HepG2 (cell line): ENCODE results near the gene OR6S1. TPM values are rescaled to one million over a fixed set of nuclear protein-coding genes. Genes with fewer than 3 reads are reported as not detected.
A peak's percentile ranks its signal among the peaks of the same experiment; 100 is the strongest.

Experiments
- DR1 ChIP-seq: sonication (generic); formaldehyde crosslinking; IDR thresholded peaks from 2 replicates; pipeline ENCODE4 v1.8.0; 2021; ENCODE audit warnings: mild to moderate bottlenecking, missing genetic modification reagents, inconsistent platforms
- HES4 ChIP-seq: sonication (generic); formaldehyde crosslinking; IDR thresholded peaks from 2 replicates; pipeline ENCODE4 v1.9.0; 2021; ENCODE audit warnings: mild to moderate bottlenecking, missing genetic modification reagents, borderline replicate concordance
- KDM2A ChIP-seq: sonication (generic); formaldehyde crosslinking; IDR thresholded peaks from 2 replicates; pipeline ENCODE4 v1.4.0; 2020; ENCODE audit warnings: low read depth, missing genetic modification reagents, borderline replicate concordance
- MXD4 ChIP-seq: IDR thresholded peaks from 2 replicates; pipeline ENCODE4 v1.6.1; 2016; ENCODE audit warnings: mild to moderate bottlenecking, missing biosample characterization, missing genetic modification reagents
- NCOR1 ChIP-seq: fragments of 200-600 bp; sonication (generic); IDR thresholded peaks from 2 replicates; pipeline ENCODE4 v1.7.0; 2017; ENCODE audit warnings: antibody characterized with exemption, low read length, borderline replicate concordance
- NFYB ChIP-seq: sonication (generic); formaldehyde crosslinking; IDR thresholded peaks from 2 replicates; pipeline ENCODE4 v1.4.0; 2020; ENCODE audit warnings: missing genetic modification reagents
- PITX1 ChIP-seq: sonication (generic); formaldehyde crosslinking; IDR thresholded peaks from 2 replicates; pipeline ENCODE4 v1.5.1; 2020; ENCODE audit warnings: mild to moderate bottlenecking, missing genetic modification reagents
- RELA ChIP-seq: sonication (generic); formaldehyde crosslinking; IDR thresholded peaks from 2 replicates; pipeline ENCODE4 v1.4.0; 2020; ENCODE audit warnings: missing genetic modification reagents
- SAP130 ChIP-seq: IDR thresholded peaks from 2 replicates; pipeline ENCODE4 v1.6.1; 2016; ENCODE audit warnings: low read depth
- STAT5B ChIP-seq: sonication (generic); formaldehyde crosslinking; IDR thresholded peaks from 2 replicates; pipeline ENCODE4 v1.4.0; 2020; ENCODE audit warnings: missing genetic modification reagents
- ZMYM2 ChIP-seq: sonication (generic); formaldehyde crosslinking; IDR thresholded peaks from 2 replicates; pipeline ENCODE4 v1.8.0; 2022; ENCODE audit warnings: mild to moderate bottlenecking, missing genetic modification reagents
- ZNF446 ChIP-seq: sonication (generic); formaldehyde crosslinking; IDR thresholded peaks from 2 replicates; pipeline ENCODE4 v1.5.0; 2020; ENCODE audit warnings: mild to moderate bottlenecking, missing genetic modification reagents
- ZNF749 ChIP-seq: sonication (generic); formaldehyde crosslinking; IDR thresholded peaks from 2 replicates; pipeline ENCODE4 v1.8.0; 2022; ENCODE audit warnings: mild to moderate bottlenecking, missing genetic modification reagents, moderate library complexity, borderline replicate concordance
- ZNF83 ChIP-seq: sonication (generic); formaldehyde crosslinking; IDR thresholded peaks from 2 replicates; pipeline ENCODE4 v1.4.0; 2020; ENCODE audit warnings: missing genetic modification reagents, mild to moderate bottlenecking, borderline replicate concordance
- ZNF850 ChIP-seq: sonication (generic); formaldehyde crosslinking; conservative IDR thresholded peaks from 2 replicates; pipeline ENCODE4 v1.9.0; 2021; ENCODE audit warnings: mild to moderate bottlenecking, missing genetic modification reagents
- polyA plus RNA-seq, 8 experiments: library from polyadenylated mRNA; depleted of rRNA in 3 of 8; stranded (reverse) in 7 of 8; unstranded in 1 of 8; fragments of >200 nt; fragmentation: Illumina TruSeq in 4 of 8; extraction: Trizol in 4 of 8; gene quantifications; 2 replicates each; pipeline versions ENCODE4 v1.2.1 to v1.2.3, GENCODE V29; 2011 to 2016; ENCODE audit warnings: low read depth in 4 of 8, missing spikeins in 1 of 8, mixed read lengths in 1 of 8; ENCODE audit not compliant: insufficient read depth in 1 of 8
- total RNA-seq, 5 experiments: library from RNA; depleted of rRNA; stranded (reverse); fragments of >200 nt; fragmentation: Illumina TruSeq; extraction: Trizol; gene quantifications; 2 replicates each; pipeline ENCODE4 v1.2.3, GENCODE V29; 2016; ENCODE audit warnings: low read depth in 1 of 5
- TF ChIP-seq, protein P1 (sequence below): sonication (generic); formaldehyde crosslinking; IDR thresholded peaks from 2 replicates; pipeline ENCODE4 v1.5.0; 2020; ENCODE audit warnings: mild to moderate bottlenecking, missing genetic modification reagents, borderline replicate concordance
- TF ChIP-seq, protein P2 (sequence below): sonication (generic); formaldehyde crosslinking; IDR thresholded peaks from 2 replicates; pipeline ENCODE4 v1.5.1; 2020; ENCODE audit warnings: missing genetic modification reagents, mild to moderate bottlenecking, borderline replicate concordance
- TF ChIP-seq, protein P3 (sequence below): sonication (generic); formaldehyde crosslinking; IDR thresholded peaks from 2 replicates; pipeline ENCODE4 v1.4.0; 2020; ENCODE audit warnings: missing genetic modification reagents, borderline replicate concordance

Gene OR6S1
- total and polyA plus RNA-seq, 2 of the 13 experiments (the other 11 are each of a cell fraction or from before 2014, with no cell fraction given) = 0.09 TPM; not detected in 1

DNA sequence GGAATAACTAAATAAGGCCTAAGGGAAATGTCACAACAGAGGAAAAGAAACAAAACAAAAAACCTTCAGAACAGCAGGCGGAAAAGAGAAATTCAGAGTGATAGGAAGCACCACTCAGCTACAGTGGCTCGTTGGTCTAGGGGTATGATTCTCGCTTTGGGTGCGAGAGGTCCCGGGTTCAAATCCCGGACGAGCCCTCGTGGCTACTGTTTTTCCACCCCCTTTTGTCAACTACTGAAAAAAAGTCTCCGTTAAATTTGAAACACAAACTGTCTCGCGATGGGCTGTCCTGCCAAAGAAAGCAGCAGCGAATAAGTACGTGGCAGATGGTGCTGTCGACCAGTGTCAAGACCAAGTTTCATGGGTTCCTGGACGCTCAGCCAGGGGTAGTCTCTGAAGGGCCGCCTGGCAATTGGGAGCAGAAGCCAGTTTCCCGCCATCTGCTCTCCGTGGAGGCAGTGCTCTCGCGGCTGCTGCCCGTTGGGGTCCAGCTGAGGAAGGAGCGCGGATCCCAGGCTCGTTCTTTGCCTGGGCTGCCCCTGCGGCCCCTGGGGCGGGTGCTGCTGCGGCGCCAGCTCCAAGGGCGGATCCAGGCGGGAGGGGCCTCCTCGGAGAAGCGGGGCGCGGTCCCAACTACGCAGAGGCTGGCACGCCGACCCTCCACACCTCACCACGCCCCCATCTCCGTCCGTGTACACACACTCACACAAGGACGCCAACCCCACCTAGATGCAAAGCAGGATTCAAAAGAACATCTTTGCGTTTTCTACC is 42.6 kb upstream of the OR6S1 start, which contains the start of gene RNASE4 (continued):
- TF ChIP-seq, protein P1, sequence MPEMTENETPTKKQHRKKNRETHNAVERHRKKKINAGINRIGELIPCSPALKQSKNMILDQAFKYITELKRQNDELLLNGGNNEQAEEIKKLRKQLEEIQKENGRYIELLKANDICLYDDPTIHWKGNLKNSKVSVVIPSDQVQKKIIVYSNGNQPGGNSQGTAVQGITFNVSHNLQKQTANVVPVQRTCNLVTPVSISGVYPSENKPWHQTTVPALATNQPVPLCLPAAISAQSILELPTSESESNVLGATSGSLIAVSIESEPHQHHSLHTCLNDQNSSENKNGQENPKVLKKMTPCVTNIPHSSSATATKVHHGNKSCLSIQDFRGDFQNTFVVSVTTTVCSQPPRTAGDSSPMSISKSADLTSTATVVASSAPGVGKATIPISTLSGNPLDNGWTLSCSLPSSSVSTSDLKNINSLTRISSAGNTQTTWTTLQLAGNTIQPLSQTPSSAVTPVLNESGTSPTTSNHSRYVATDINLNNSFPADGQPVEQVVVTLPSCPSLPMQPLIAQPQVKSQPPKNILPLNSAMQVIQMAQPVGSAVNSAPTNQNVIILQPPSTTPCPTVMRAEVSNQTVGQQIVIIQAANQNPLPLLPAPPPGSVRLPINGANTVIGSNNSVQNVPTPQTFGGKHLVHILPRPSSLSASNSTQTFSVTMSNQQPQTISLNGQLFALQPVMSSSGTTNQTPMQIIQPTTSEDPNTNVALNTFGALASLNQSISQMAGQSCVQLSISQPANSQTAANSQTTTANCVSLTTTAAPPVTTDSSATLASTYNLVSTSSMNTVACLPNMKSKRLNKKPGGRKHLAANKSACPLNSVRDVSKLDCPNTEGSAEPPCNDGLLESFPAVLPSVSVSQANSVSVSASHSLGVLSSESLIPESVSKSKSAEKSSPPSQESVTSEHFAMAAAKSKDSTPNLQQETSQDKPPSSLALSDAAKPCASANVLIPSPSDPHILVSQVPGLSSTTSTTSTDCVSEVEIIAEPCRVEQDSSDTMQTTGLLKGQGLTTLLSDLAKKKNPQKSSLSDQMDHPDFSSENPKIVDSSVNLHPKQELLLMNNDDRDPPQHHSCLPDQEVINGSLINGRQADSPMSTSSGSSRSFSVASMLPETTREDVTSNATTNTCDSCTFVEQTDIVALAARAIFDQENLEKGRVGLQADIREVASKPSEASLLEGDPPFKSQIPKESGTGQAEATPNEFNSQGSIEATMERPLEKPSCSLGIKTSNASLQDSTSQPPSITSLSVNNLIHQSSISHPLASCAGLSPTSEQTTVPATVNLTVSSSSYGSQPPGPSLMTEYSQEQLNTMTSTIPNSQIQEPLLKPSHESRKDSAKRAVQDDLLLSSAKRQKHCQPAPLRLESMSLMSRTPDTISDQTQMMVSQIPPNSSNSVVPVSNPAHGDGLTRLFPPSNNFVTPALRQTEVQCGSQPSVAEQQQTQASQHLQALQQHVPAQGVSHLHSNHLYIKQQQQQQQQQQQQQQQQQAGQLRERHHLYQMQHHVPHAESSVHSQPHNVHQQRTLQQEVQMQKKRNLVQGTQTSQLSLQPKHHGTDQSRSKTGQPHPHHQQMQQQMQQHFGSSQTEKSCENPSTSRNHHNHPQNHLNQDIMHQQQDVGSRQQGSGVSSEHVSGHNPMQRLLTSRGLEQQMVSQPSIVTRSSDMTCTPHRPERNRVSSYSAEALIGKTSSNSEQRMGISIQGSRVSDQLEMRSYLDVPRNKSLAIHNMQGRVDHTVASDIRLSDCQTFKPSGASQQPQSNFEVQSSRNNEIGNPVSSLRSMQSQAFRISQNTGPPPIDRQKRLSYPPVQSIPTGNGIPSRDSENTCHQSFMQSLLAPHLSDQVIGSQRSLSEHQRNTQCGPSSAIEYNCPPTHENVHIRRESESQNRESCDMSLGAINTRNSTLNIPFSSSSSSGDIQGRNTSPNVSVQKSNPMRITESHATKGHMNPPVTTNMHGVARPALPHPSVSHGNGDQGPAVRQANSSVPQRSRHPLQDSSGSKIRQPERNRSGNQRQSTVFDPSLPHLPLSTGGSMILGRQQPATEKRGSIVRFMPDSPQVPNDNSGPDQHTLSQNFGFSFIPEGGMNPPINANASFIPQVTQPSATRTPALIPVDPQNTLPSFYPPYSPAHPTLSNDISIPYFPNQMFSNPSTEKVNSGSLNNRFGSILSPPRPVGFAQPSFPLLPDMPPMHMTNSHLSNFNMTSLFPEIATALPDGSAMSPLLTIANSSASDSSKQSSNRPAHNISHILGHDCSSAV (CRISPR knock-in tag) = no peak
- no peak; the same call in none of the 2 replicates for TF ChIP-seq PITX1 (CRISPR knock-in tag)
- peak; percentile 75; the same call in 1 of the 2 replicates for TF ChIP-seq MXD4 (CRISPR knock-in tag)
- TF ChIP-seq STAT5B (CRISPR knock-in tag) = peak; percentile 65; the same call in 1 of the 2 replicates
- TF ChIP-seq, protein P2, sequence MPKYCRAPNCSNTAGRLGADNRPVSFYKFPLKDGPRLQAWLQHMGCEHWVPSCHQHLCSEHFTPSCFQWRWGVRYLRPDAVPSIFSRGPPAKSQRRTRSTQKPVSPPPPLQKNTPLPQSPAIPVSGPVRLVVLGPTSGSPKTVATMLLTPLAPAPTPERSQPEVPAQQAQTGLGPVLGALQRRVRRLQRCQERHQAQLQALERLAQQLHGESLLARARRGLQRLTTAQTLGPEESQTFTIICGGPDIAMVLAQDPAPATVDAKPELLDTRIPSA = no peak
- TF ChIP-seq ZNF749 = no peak; the same call in 1 of the 2 replicates
- TF ChIP-seq, protein P3, sequence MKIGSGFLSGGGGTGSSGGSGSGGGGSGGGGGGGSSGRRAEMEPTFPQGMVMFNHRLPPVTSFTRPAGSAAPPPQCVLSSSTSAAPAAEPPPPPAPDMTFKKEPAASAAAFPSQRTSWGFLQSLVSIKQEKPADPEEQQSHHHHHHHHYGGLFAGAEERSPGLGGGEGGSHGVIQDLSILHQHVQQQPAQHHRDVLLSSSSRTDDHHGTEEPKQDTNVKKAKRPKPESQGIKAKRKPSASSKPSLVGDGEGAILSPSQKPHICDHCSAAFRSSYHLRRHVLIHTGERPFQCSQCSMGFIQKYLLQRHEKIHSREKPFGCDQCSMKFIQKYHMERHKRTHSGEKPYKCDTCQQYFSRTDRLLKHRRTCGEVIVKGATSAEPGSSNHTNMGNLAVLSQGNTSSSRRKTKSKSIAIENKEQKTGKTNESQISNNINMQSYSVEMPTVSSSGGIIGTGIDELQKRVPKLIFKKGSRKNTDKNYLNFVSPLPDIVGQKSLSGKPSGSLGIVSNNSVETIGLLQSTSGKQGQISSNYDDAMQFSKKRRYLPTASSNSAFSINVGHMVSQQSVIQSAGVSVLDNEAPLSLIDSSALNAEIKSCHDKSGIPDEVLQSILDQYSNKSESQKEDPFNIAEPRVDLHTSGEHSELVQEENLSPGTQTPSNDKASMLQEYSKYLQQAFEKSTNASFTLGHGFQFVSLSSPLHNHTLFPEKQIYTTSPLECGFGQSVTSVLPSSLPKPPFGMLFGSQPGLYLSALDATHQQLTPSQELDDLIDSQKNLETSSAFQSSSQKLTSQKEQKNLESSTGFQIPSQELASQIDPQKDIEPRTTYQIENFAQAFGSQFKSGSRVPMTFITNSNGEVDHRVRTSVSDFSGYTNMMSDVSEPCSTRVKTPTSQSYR (CRISPR knock-in tag) = peak; percentile 21; the same call in 1 of the 2 replicates
- 0 out of 2 replicates have a peak, but pooled peaks have one; percentile 15 for TF ChIP-seq ZMYM2 (CRISPR knock-in tag)
- TF ChIP-seq DR1 = no peak
- TF ChIP-seq ZNF850 (CRISPR knock-in tag) = no peak
- TF ChIP-seq RELA (CRISPR knock-in tag) = peak; percentile 50; the same call in 1 of the 2 replicates
- peak; percentile 71; the same call in 1 of the 2 replicates for TF ChIP-seq KDM2A
- TF ChIP-seq SAP130 = peak; percentile 88
- TF ChIP-seq ZNF83 (CRISPR knock-in tag) = 0 out of 2 replicates have a peak, but pooled peaks have one; percentile 4
- no peak for TF ChIP-seq NCOR1
- no peak for TF ChIP-seq HES4 (CRISPR knock-in tag)
- no peak; the same call in 1 of the 2 replicates for TF ChIP-seq ZNF446 (CRISPR knock-in tag)
- TF ChIP-seq NFYB (CRISPR knock-in tag) = no peak
